Activated CD4-positive, alpha-beta T cell treated with anti-CD3 and anti-CD28 coated beads for 4 hours (primary cell): ENCODE results near the gene LGR4.
"Not testable (repeated sequence)": the region's sequence is repeated elsewhere in the genome, so short reads cannot be mapped to it uniquely, and the experiment has no call there.

Source experiments
- DNase-seq, 2 donors: peaks; one replicate each; pipeline ENCODE4 v3.0.0-alpha.2; 2020

The LGR4 gene

GRCh38 chr11:27456140-27456794 lies 16.3 kb downstream of the LGR4 start:
- DNase-seq: no peak

DNA sequence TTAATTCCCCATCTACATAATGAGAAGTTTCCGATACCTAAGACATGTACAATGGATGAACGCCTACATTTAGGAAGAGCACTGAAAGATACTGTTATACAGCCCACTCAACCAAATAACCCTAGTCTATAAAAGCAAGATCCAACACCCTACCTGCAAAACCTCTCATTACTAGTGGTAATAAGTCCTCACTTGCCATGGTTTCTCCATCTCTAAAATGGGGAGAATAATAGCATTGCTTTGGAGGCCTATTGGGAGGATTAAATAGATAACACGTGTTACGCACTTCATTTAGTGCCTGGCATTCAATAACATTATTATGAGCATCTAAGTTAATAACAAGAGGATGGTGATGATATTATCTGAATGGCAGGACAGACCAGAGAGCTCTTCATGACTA lies 16.9 kb downstream of the LGR4 start:
- no peak for DNase-seq

GRCh38 chr11:27453701-27454100 lies 18.9 kb downstream of the LGR4 start:
- DNase-seq: no peak

DNA sequence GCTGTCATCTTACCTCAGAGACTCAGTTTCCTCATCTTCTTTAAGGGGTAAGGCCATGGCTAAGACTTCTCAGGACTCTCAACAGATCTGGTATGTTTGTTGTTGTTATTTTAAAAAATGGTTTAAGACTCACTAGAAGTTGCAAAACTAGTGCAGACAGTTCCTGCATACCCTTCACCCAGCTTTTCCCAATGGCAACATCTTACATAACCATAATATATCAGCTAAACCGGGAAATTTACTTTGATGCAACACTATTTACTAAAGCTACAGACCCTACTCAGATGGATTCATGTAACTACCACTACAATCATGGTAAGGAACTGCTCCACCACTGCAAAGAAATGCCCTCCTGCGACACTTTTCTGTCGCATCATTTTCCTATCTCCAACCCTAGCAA lies 20.4 kb downstream of the LGR4 start:
- no peak for DNase-seq

- no peak for DNase-seq
Observed at GRCh38 chr11:27451244-27451965, 21.2 kb downstream of the LGR4 start.

- DNase-seq: not testable (repeated sequence)
Observed at GRCh38 chr11:27448184-27448540, 24.4 kb downstream of the LGR4 start.

- no peak for DNase-seq
Observed at GRCh38 chr11:27447288-27448183, 25.1 kb downstream of the LGR4 start.

DNA sequence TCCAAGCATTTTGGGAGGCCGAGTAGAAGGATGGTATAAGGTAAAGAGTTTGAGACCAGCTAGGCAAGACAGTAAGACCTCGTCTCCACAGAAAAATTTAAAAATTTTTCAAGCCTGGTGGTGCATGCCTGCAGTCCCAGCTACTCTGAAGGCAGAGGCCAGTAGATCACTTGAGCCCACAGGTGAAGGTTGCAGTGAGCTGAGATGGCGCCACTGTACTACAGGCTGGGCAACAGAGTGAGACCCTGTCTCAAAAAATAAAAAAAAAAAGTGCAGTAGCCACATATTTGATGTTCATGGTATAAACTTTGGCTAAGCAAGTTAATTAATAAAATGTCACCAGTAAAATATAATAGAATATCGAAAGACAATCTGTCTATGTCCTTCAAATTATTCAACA lies 27.0 kb downstream of the LGR4 start:
- DNase-seq: no peak

- no peak for DNase-seq
Observed at GRCh38 chr11:27444801-27445215, 27.8 kb downstream of the LGR4 start.

GRCh38 chr11:27443746-27444507 lies 28.7 kb downstream of the LGR4 start:
- DNase-seq: no peak

DNA sequence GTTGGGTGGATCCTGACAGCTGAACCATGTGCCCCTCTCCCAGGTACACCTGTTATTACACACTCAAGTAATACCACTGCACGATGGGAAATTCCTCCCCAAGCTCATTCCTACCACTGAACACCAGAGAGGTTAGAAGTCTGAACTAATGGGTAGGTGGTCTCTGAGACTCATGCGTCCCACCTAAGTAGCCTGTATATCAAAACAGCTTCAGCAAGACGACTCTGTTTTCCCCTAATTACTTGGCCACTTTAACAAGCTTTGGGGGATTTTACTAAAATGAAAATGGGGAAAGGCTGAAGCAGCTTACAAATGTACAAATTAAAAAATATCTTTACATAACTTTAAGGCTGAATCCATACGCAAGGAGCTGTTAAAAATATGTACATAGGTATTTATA lies 29.4 kb downstream of the LGR4 start:
- DNase-seq: no peak

DNA sequence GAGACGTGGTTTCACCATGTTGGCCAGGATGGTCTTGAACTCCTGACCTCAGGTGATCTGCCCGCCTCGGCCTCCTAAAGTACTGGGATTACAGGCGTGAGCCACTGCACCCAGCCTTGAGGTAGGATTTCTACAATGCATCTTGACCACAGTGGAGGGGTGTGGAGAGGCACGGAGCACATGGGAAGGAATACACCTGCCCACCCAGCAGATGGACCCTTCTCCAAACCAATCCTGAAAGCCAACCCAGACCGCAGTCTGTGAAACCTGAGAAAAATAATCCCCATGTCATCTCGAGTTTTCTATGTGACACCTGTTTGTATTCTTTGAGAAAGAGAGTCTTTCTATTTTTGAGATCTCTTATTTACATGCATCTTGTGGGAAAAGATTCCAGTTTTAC lies 32.5 kb downstream of the LGR4 start:
- DNase-seq: no peak

DNA sequence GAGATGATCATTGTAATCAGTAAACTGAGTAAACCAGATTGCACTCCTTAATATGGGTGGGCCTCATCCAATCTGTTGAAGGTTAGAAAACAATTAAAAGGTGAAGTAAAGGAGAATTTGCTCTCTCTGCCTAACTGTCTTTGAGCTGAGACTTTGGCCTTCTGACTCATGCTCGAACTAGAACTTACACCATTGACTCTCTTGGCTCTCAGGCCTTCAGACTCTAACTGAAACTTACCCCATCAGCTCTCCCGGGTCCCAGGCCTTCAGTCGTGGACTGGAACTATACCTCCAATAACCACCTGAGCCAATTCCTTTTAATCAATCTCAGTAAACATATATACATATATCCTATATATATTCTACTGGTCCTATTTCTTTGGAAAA lies 34.0 kb downstream of the LGR4 start:
- no peak for DNase-seq

DNA sequence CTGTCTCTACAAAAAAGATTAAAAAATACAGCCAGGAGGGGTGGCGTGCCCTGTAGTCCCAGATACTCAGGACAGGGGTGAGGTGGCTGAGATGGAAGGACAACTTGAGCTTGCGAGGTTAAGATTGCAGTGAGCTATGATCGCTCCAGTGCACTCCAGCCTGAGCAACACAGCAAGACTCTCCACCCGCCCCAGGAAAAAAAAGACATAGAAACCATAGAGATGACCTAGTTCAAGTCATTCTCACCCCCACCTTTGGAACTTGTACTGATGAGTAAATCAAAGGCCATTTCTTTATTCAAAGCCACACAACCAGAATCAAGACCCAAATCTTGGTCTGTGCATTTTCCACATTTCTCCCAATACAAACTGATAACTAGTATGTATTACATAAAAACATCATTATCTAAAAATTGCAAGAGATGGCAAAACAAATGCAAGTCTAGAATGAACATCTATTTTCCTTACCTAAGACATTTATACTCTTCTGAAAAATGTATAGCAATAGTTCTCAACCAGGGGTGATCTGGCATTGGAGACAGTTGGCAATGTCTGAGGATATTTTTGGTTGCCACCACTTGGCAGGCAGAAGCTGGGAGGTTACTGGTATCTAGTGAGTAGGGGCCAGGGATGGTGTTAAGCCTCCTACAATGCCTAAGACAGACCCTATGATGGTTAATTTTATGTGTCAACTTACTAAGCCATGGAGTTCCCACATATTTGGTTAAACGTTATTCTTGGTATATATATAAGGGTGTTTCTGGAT lies 34.6 kb downstream of the LGR4 start:
- DNase-seq: no peak

DNA sequence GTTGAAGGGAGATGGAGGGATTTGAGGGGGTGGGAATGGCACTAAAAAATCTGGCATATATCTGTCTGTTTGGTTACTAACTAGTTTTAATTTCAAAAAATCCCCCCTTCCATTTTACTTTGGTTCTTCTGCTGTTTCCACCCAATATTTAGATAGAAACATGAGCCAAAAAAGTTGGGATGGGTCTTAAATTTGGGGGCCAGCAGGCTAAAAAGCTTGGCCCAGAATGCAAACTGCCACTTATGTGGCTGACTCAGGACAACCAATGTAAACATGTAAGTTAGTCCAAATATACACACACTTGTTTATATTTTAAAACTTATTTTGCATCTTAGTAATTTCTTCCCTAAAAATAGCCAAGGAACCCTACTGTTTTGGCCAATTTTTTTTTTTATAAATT lies 35.7 kb downstream of the LGR4 start:
- DNase-seq: no peak

DNA sequence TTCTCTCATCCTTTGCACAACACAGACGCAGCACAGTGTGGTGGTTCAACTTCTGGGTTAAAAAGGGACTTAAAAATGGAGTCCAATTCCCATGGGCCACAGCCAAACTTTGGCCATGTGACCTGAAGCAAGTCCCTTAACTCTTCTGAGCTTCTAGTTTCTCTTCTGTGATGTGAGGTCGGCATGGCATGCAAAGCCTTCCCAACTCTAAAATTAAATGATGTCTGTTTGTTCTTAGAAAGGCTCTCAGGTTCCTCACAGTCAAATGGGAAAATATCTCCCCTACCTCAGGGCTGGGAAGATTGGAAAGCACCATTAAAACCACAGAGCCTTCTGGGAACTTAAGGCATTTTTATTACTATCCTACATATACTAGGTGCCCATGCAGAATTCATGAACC lies 38.8 kb downstream of the LGR4 start:
- DNase-seq: no peak

DNA sequence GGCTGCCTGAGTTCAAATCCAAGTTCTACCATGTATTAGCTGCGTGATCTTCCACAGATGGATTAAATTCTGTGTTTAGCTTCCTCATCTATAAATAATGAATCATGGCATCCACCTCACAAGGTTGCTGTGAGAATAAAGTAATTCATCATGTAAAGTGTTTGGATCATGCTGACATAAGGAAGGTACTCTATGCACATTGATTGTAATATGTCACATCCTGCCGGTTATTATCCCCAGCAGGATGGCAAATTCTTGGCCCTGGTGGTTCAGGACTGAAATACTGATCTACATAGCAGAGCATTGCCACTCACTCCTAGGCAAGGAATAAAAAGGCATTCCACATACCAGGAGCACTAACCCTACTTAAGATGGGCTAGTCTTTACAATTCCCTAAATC lies 40.8 kb downstream of the LGR4 start:
- DNase-seq: no peak

GRCh38 chr11:27429761-27430393 lies 42.7 kb downstream of the LGR4 start:
- DNase-seq: no peak

DNA sequence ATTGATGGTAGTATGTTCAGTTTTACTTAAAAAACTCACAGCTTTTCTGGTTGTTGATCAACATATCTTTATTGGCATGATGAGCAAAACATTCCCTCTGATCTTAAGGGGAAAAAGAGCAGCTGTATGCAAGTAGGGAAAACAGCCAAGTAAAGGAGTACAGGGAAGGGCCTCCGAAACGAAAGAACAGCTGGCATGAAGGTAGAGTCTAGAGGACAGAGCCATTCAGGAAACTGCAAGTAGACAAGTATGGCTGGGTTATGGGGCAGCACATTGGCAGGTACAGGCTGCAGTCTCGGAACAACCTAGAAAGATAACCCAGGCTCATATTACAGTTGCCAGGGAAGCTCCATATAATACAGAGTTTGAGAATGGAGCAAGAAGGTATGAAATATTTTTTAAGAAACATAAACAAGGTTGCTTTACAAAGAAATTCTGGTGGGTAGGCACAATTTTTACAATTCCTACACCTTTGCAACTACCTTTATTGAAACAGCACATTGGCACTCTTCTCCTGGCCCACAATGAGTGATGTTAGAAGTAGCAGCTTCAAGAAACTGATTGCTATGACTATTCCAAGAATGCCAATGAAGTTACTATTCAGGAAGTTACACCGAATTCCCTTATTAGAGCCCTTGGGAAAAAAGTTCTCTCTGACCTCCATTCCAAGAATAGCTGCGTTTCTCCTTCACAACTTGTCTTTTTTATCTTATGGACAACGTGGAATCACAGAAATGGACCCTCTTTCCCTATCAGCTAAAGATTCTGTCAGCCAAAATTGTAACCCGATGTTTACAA lies 45.2 kb downstream of the LGR4 start:
- no peak for DNase-seq

- no peak for DNase-seq
Observed at GRCh38 chr11:27425814-27426213, 46.8 kb downstream of the LGR4 start.

- DNase-seq: no peak
Observed at GRCh38 chr11:27423125-27423524, 49.5 kb downstream of the LGR4 start.
